Lower leg skin (tissue), 4 donors: ENCODE data around the gene NFKBIB. TPM values are rescaled to one million over a fixed set of nuclear protein-coding genes. Genes with fewer than 3 reads are reported as not detected.

Experiments
- DNase-seq, 2 donors: peaks; one replicate each; pipeline ENCODE4 v3.0.0-alpha.2; 2019; ENCODE audit warnings: low spot score in 2 of 2
- H3K4me3 ChIP-seq: fragments of 200-600 bp; sonication (generic); 2 replicates; pipeline ENCODE4 v1.5.1; 2017; ENCODE audit warnings: mild to moderate bottlenecking, low read depth; ENCODE audit not compliant: poor library complexity, severe bottlenecking
- POLR2A ChIP-seq, 2 donors: fragments of 450-650 bp; IDR thresholded peaks; one replicate each; pipeline ENCODE4 v1.6.1; 2016 to 2017; ENCODE audit warnings: antibody characterized with exemption in 2 of 2, mild to moderate bottlenecking in 1 of 2, moderate library complexity in 1 of 2
- WGBS, 2 donors: methylation state at CpG; one replicate each; pipeline ENCODE4 v1.1.5; 2018; 5-methylcytosine and 5-hydroxymethylcytosine counted together
- intact Hi-C: fragments of 100-400 bp; cut with DNase I; formaldehyde crosslinking; loops from one replicate; pipeline ENCODE4 v1.15.0; 2023; ENCODE audit warnings: low total_unique reads
- total RNA-seq, 4 donors: library from RNA; depleted of rRNA; stranded (reverse); fragments of >200 nt; gene quantifications; one replicate each; pipeline ENCODE4 v1.1.0, GENCODE V29; 2016
- TF ChIP-seq, protein P1 (sequence below), 3 donors: fragments of 450-650 bp; IDR thresholded peaks; one replicate each; pipeline ENCODE4 v1.5.1; 2016; ENCODE audit warnings: antibody characterized with exemption in 3 of 3, mild to moderate bottlenecking in 3 of 3, moderate library complexity in 2 of 3

The NFKBIB gene
- total RNA-seq, 4 donors from 2014 or later: 26.9 to 51.2 (median 31.5) TPM

DNA sequence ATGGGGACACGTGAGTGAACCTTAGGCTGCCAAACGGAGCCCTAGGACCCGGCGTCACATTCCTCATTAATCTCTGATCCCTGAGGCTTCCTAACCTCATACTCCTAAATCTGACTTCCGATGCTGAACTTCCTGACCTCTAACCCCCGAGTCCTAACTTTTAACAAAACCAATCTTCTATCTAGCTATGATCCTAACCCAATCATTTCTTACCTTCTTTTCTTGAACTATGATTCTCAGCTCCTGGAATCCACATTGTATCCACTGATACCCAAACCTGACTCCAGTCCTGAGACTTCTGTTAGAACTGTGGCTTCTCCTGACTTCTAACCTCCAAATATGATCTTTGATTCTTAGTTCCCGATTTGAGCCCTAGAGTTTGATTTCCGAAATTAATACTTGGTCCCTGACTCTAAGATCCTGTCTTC, 447 bp downstream of the NFKBIB start:
- no peak for TF ChIP-seq POLR2A (IDR thresholded peaks at IDR 0.05)
- TF ChIP-seq, protein P1, sequence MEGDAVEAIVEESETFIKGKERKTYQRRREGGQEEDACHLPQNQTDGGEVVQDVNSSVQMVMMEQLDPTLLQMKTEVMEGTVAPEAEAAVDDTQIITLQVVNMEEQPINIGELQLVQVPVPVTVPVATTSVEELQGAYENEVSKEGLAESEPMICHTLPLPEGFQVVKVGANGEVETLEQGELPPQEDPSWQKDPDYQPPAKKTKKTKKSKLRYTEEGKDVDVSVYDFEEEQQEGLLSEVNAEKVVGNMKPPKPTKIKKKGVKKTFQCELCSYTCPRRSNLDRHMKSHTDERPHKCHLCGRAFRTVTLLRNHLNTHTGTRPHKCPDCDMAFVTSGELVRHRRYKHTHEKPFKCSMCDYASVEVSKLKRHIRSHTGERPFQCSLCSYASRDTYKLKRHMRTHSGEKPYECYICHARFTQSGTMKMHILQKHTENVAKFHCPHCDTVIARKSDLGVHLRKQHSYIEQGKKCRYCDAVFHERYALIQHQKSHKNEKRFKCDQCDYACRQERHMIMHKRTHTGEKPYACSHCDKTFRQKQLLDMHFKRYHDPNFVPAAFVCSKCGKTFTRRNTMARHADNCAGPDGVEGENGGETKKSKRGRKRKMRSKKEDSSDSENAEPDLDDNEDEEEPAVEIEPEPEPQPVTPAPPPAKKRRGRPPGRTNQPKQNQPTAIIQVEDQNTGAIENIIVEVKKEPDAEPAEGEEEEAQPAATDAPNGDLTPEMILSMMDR (IDR thresholded peaks at IDR 0.05): no peak
- WGBS, 2 donors: 0 to 1% methylated on average over 8 of the region's 8 CpGs
- DNase-seq: no peak
- intact Hi-C loops: no loop called here
- H3K4me3 ChIP-seq: peak overlapping the region; percentile 62

DNA sequence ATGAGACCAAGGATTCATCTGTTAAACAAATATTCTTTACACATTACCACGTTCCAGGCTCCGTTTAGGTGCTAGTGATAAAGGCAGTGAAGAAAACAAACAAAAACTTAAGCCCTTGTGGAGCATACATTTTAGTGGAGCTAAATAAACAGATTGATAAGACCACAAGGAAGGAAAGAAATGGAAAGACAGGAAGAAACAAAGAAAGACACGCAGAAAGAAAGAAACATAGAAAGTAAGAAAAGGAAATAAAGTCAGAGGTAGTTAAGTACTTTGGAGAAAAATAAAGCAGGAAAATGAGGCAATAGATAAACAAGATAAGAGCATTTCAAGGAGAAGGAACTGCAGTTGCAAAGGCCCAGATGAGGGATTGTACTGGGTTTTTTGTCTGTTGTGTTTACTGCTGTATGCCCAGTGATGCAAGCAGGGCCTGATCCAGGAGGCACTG, 998 bp downstream of the NFKBIB start:
- intact Hi-C loops: no loop called here
- 37 to 43% methylated on average over 3 of the region's 3 CpGs for WGBS, 2 donors
- no peak for TF ChIP-seq POLR2A (IDR thresholded peaks at IDR 0.05)
- TF ChIP-seq, protein P1 (IDR thresholded peaks at IDR 0.05): no peak
- DNase-seq: no peak
- H3K4me3 ChIP-seq: no peak overlapping the region

DNA sequence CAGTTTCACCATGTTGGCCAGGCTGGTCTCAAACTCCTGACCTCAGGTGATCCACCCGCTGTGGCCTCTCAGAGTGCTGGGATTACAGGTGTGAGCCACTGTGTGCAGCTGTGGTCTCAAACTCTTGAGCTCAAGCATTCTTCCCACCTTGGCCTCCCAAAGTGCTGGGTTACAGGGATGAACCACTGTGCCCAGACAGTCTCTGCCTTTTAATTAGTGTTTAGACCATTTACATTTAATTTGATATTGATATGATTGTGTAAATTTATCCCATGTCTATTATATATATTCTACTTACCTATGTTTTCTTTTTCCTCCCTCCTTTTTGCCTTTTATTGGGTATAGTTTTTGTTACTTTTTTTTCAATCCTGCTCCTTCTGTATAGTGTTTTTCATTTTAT, 1.9 kb downstream of the NFKBIB start:
- WGBS, 2 donors: 100% methylated on average over 1 of the region's 1 CpG
- TF ChIP-seq, protein P1 (IDR thresholded peaks at IDR 0.05): no peak
- no peak for TF ChIP-seq POLR2A (IDR thresholded peaks at IDR 0.05)
- no peak overlapping the region for H3K4me3 ChIP-seq
- no peak for DNase-seq
- intact Hi-C loops: no loop called here

DNA sequence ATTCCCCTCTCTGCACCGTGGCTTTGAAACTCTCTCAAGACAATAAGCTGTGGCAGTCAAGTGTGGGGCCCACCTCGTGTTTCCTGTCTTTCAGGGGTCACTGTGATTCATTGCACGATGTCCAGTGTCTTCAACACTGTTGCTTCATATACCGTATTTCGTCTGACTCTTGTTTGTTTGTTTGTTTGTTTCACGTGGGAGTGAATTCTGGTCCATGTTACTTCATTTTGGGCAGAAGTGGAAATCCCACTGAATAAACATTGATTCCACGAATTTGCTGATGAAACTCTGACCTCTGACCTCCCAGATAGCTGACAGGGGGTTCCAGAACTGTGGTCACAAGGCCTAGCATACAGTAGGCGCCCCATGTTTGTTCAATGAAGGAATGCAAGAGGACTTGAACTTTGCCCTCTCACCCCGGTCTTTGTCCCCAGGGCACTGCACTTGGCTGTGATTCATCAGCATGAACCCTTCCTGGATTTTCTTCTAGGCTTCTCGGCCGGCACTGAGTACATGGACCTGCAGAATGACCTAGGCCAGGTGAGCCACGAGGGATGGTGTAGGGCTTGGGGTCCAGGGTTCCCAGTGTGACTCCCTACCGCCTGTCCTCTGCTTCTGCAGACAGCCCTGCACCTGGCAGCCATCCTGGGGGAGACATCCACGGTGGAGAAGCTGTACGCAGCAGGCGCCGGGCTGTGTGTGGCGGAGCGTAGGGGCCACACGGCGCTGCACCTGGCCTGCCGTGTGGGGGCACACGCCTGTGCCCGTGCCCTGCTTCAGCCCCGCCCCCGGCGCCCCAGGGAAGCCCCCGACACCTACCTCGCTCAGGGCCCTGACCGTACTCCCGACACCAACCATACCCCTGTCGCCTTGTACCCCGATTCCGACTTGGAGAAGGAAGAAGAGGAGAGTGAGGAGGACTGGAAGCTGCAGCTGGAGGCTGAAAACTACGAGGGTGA, 5.1 kb downstream of the NFKBIB start:
- TF ChIP-seq, protein P1 (IDR thresholded peaks at IDR 0.05): no peak
- no peak for TF ChIP-seq POLR2A (IDR thresholded peaks at IDR 0.05)
- DNase-seq: no peak
- no peak overlapping the region for H3K4me3 ChIP-seq
- intact Hi-C loops: no loop called here
- WGBS, 2 donors: 90 to 91% methylated on average over 32 to 34 of the region's 35 CpGs

DNA sequence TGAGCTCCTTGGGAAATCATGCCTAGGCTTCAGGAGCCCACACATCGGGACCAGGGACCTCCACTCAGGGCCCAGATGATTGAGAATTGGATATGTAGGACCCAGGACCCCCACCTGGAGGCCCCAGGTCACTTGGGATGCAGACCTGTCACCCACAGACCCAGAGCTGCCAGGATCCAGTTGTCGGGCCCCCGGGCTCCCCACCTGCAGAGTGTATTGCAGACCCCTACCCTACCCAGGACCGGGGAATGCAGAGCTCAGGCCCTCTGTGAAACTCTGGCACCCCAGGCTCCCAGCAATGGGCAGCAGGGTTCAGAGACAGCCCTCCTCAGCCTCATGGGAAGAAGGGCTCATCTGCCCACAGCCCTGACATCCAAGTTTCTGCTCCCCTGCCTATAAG, 5.9 kb downstream of the NFKBIB start:
- H3K4me3 ChIP-seq: no peak overlapping the region
- DNase-seq: no peak
- WGBS, 2 donors: 96 to 98% methylated on average over 4 of the region's 4 CpGs
- intact Hi-C loops: no loop called here
- TF ChIP-seq, protein P1 (IDR thresholded peaks at IDR 0.05): no peak
- no peak for TF ChIP-seq POLR2A (IDR thresholded peaks at IDR 0.05)
